HepG2 (cell line): ENCODE data around the gene VGF. TPM values are rescaled to one million over a fixed set of nuclear protein-coding genes. Genes with fewer than 3 reads are reported as not detected.

Experiments used
- EEA1 ChIP-seq: sonication (generic); formaldehyde crosslinking; IDR thresholded peaks from 2 replicates; pipeline ENCODE4 v1.5.1; 2020; ENCODE audit warnings: mild to moderate bottlenecking, missing genetic modification reagents, borderline replicate concordance
- GLI4 ChIP-seq: sonication (generic); formaldehyde crosslinking; IDR thresholded peaks from 2 replicates; pipeline ENCODE4 v1.5.1; 2020; ENCODE audit warnings: missing genetic modification reagents, mild to moderate bottlenecking, moderate library complexity, borderline replicate concordance
- HOXA7 ChIP-seq: sonication (generic); formaldehyde crosslinking; IDR thresholded peaks from 2 replicates; pipeline ENCODE4 v1.8.1; 2022; ENCODE audit warnings: mild to moderate bottlenecking, missing genetic modification reagents, moderate library complexity
- MLLT10 ChIP-seq: sonication (generic); formaldehyde crosslinking; IDR thresholded peaks from 2 replicates; pipeline ENCODE4 v1.4.0; 2020; ENCODE audit warnings: missing genetic modification reagents
- NR2F1 ChIP-seq, 2 experiments: fragments of 450-650 bp in 1 of 2; formaldehyde crosslinking in 1 of 2; IDR thresholded peaks; 2 replicates each; pipeline versions ENCODE4 v1.5.0 to v1.6.1; 2016 to 2020; ENCODE audit warnings: mild to moderate bottlenecking in 1 of 2, missing compliant biosample characterization in 1 of 2, missing genetic modification reagents in 1 of 2, moderate library complexity in 1 of 2
- SIX1 ChIP-seq: sonication (generic); formaldehyde crosslinking; IDR thresholded peaks from 2 replicates; pipeline ENCODE4 v1.4.0; 2020; ENCODE audit warnings: missing genetic modification reagents, borderline replicate concordance
- ZBTB3 ChIP-seq: sonication (generic); formaldehyde crosslinking; IDR thresholded peaks from 2 replicates; pipeline ENCODE4 v1.4.0; 2020; ENCODE audit warnings: low read depth, mild to moderate bottlenecking, moderate library complexity, missing genetic modification reagents, borderline replicate concordance
- ZKSCAN5 ChIP-seq: sonication (generic); formaldehyde crosslinking; IDR thresholded peaks from 2 replicates; pipeline ENCODE4 v1.5.1; 2020; ENCODE audit warnings: mild to moderate bottlenecking, missing genetic modification reagents
- ZMAT3 ChIP-seq: sonication (generic); formaldehyde crosslinking; conservative IDR thresholded peaks from 2 replicates; pipeline ENCODE4 v1.7.0; 2021; ENCODE audit warnings: missing genetic modification reagents
- ZNF124 ChIP-seq: sonication (generic); formaldehyde crosslinking; IDR thresholded peaks from 2 replicates; pipeline ENCODE4 v1.4.0; 2020; ENCODE audit warnings: missing genetic modification reagents
- ZNF234 ChIP-seq: sonication (generic); formaldehyde crosslinking; conservative IDR thresholded peaks from 2 replicates; pipeline ENCODE4 v1.5.1; 2020; ENCODE audit warnings: mild to moderate bottlenecking, missing genetic modification reagents
- ZNF383 ChIP-seq: sonication (generic); formaldehyde crosslinking; IDR thresholded peaks from 2 replicates; pipeline ENCODE4 v1.4.0; 2020; ENCODE audit warnings: missing genetic modification reagents, mild to moderate bottlenecking, borderline replicate concordance
- ZNF563 ChIP-seq: sonication (generic); formaldehyde crosslinking; IDR thresholded peaks from 2 replicates; pipeline ENCODE4 v1.8.0; 2022; ENCODE audit warnings: mild to moderate bottlenecking, moderate library complexity, missing genetic modification reagents
- ZNF564 ChIP-seq: sonication (generic); formaldehyde crosslinking; IDR thresholded peaks from 2 replicates; pipeline ENCODE4 v1.8.1; 2023; ENCODE audit warnings: mild to moderate bottlenecking, missing genetic modification reagents
- ZNF747 ChIP-seq: sonication (generic); formaldehyde crosslinking; IDR thresholded peaks from 2 replicates; pipeline ENCODE4 v1.8.1; 2023; ENCODE audit warnings: missing genetic modification reagents, mild to moderate bottlenecking, borderline replicate concordance
- polyA plus RNA-seq, 8 experiments: library from polyadenylated mRNA; depleted of rRNA in 3 of 8; stranded (reverse) in 7 of 8; unstranded in 1 of 8; fragments of >200 nt; fragmentation: Illumina TruSeq in 4 of 8; extraction: Trizol in 4 of 8; gene quantifications; 2 replicates each; pipeline versions ENCODE4 v1.2.1 to v1.2.3, GENCODE V29; 2011 to 2016; ENCODE audit warnings: low read depth in 4 of 8, missing spikeins in 1 of 8, mixed read lengths in 1 of 8; ENCODE audit not compliant: insufficient read depth in 1 of 8
- total RNA-seq, 5 experiments: library from RNA; depleted of rRNA; stranded (reverse); fragments of >200 nt; fragmentation: Illumina TruSeq; extraction: Trizol; gene quantifications; 2 replicates each; pipeline ENCODE4 v1.2.3, GENCODE V29; 2016; ENCODE audit warnings: low read depth in 1 of 5
- TF ChIP-seq, protein P1 (sequence below): IDR thresholded peaks from 2 replicates; pipeline ENCODE4 v1.4.0; 2020; ENCODE audit warnings: mild to moderate bottlenecking, missing genetic modification reagents
- TF ChIP-seq, protein P2 (sequence below): sonication (generic); formaldehyde crosslinking; IDR thresholded peaks from 2 replicates; pipeline ENCODE4 v1.5.1; 2020; ENCODE audit warnings: missing genetic modification reagents, mild to moderate bottlenecking, borderline replicate concordance
- TF ChIP-seq, protein P3 (sequence below): sonication (generic); formaldehyde crosslinking; IDR thresholded peaks from 2 replicates; pipeline ENCODE4 v1.4.0; 2020; ENCODE audit warnings: missing genetic modification reagents
- TF ChIP-seq, protein P4 (sequence below), 2 experiments: sonication (generic) in 1 of 2; formaldehyde crosslinking in 1 of 2; IDR thresholded peaks; 2 replicates each; pipeline versions ENCODE4 v1.4.0 to v1.6.1; 2018 to 2020; ENCODE audit warnings: missing genetic modification reagents in 2 of 2, borderline replicate concordance in 1 of 2, low read depth in 1 of 2, mild to moderate bottlenecking in 1 of 2, missing biosample characterization in 1 of 2

The VGF gene
- total and polyA plus RNA-seq, 2 of the 13 experiments (the other 11 are each of a cell fraction or from before 2014, with no cell fraction given): 0.12 to 0.46 TPM

DNA sequence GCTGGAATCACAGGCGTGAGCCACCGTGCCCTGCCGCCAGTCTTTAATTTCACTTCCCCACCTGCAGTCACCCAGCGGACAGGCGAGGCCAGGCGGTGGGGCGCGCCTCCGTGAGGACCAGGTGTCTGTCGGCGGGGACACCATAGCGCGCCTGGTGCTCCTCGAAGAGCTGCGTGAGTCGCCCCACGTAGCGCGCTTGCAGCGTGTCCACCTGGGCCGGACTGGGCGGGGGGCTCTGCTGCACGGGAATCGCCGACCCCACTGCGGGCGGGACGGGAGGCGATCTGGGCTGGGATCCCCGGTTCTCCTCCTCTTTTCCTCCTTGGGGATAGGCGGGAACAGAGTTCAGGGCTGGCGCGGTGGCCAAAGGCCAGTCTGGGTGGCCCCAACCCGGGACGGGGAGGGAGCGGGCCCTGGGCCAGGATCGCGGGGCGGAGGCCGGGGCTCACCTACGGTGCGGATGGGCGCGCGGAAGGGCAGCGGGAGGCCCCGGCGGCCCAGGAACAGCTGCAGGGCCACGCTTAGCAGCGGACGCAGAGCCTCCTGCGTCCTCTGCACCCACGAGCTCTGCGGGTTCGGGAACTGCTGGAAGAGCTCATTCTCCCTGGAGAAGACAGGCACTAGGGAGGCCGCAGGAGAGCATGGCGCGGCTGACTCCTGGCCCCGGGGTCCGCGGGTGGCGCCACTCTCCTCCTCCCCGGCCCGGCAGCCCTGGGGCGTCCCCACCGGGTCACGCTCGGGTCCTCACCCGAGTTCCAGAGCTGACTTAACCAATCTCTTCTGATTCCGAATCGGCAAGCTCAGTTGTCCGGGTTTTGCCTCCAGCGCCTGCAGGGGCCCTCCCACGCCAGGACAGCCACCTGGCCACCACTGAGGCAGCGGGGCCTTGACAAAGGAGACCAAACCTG lies 36.6 kb upstream of the VGF start (continued):
- TF ChIP-seq, protein P1, sequence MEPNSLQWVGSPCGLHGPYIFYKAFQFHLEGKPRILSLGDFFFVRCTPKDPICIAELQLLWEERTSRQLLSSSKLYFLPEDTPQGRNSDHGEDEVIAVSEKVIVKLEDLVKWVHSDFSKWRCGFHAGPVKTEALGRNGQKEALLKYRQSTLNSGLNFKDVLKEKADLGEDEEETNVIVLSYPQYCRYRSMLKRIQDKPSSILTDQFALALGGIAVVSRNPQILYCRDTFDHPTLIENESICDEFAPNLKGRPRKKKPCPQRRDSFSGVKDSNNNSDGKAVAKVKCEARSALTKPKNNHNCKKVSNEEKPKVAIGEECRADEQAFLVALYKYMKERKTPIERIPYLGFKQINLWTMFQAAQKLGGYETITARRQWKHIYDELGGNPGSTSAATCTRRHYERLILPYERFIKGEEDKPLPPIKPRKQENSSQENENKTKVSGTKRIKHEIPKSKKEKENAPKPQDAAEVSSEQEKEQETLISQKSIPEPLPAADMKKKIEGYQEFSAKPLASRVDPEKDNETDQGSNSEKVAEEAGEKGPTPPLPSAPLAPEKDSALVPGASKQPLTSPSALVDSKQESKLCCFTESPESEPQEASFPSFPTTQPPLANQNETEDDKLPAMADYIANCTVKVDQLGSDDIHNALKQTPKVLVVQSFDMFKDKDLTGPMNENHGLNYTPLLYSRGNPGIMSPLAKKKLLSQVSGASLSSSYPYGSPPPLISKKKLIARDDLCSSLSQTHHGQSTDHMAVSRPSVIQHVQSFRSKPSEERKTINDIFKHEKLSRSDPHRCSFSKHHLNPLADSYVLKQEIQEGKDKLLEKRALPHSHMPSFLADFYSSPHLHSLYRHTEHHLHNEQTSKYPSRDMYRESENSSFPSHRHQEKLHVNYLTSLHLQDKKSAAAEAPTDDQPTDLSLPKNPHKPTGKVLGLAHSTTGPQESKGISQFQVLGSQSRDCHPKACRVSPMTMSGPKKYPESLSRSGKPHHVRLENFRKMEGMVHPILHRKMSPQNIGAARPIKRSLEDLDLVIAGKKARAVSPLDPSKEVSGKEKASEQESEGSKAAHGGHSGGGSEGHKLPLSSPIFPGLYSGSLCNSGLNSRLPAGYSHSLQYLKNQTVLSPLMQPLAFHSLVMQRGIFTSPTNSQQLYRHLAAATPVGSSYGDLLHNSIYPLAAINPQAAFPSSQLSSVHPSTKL (CRISPR knock-in tag): 0 out of 2 replicates have a peak, but pooled peaks have one; percentile 42
- TF ChIP-seq, protein P2, sequence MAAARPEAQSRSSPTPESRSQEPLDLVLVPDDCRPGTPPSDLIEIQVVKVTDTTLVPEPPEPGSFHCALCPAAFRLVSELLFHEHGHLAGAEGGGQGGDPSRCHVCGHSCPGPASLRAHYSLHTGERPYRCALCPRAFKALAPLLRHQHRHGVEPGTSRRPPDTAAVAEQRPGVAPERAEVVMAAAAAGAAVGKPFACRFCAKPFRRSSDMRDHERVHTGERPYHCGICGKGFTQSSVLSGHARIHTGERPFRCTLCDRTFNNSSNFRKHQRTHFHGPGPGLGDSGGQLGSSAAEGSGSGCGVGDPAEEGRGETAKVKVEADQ (CRISPR knock-in tag): 0 out of 2 replicates have a peak, but pooled peaks have one; percentile 74
- TF ChIP-seq ZNF383 (CRISPR knock-in tag) (no peak), GLI4 (CRISPR knock-in tag) (no peak), NR2F1 (CRISPR knock-in tag; IDR thresholded peaks at IDR 0.05) (no peak), ZNF563 (CRISPR knock-in tag) (peak; percentile 74; the same call in 1 of the 2 replicates), ZNF124 (CRISPR knock-in tag) (no peak), MLLT10 (CRISPR knock-in tag) (no peak), SIX1 (CRISPR knock-in tag) (no peak), ZKSCAN5 (CRISPR knock-in tag) (0 out of 2 replicates have a peak, but pooled peaks have one; percentile 68), ZBTB3 (no peak), ZNF564 (no peak), ZNF747 (no peak), ZMAT3 (CRISPR knock-in tag) (no peak), EEA1 (CRISPR knock-in tag) (no peak; the same call in 1 of the 2 replicates), HOXA7 (CRISPR knock-in tag) (no peak), ZNF234 (CRISPR knock-in tag) (no peak)
- TF ChIP-seq, protein P3, sequence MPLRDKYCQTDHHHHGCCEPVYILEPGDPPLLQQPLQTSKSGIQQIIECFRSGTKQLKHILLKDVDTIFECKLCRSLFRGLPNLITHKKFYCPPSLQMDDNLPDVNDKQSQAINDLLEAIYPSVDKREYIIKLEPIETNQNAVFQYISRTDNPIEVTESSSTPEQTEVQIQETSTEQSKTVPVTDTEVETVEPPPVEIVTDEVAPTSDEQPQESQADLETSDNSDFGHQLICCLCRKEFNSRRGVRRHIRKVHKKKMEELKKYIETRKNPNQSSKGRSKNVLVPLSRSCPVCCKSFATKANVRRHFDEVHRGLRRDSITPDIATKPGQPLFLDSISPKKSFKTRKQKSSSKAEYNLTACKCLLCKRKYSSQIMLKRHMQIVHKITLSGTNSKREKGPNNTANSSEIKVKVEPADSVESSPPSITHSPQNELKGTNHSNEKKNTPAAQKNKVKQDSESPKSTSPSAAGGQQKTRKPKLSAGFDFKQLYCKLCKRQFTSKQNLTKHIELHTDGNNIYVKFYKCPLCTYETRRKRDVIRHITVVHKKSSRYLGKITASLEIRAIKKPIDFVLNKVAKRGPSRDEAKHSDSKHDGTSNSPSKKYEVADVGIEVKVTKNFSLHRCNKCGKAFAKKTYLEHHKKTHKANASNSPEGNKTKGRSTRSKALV (CRISPR knock-in tag): peak; percentile 67; the same call in 1 of the 2 replicates
- TF ChIP-seq, protein P4, sequence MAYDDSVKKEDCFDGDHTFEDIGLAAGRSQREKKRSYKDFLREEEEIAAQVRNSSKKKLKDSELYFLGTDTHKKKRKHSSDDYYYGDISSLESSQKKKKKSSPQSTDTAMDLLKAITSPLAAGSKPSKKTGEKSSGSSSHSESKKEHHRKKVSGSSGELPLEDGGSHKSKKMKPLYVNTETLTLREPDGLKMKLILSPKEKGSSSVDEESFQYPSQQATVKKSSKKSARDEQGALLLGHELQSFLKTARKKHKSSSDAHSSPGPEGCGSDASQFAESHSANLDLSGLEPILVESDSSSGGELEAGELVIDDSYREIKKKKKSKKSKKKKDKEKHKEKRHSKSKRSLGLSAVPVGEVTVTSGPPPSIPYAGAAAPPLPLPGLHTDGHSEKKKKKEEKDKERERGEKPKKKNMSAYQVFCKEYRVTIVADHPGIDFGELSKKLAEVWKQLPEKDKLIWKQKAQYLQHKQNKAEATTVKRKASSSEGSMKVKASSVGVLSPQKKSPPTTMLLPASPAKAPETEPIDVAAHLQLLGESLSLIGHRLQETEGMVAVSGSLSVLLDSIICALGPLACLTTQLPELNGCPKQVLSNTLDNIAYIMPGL (CRISPR knock-in tag; IDR thresholded peaks at IDR 0.05; ENCODE audit: borderline replicate concordance in 1 of 2, low read depth in 1 of 2): peak; percentile 63 to 87; a peak in 2 of 4 replicates
